Measurements from ENCODE around the gene TMOD1.

DNA sequence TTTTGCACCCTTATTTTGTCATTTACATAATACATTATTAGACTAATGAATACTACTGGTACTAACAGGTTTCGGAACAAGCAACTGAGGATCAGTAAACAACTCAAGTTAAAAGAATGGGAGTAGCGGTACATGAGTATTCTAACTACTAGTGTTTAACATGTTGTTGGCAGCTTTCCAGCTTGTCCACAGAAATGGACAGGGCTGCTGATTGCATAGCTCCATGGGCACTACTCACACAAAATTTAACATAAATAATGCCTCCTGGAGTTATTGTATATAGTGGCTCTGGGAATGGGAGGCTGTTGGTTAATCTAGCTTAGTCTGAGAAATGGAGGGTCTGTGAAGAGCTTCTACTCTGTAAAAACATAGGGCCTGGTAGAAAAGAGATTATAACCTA, 138.9 kb downstream of the TMOD1 start:
- no peak for TF ChIP-seq ZNF282 (IDR thresholded peaks at IDR 0.05; ENCODE audit: partially characterized antibody)
- no peak for TF ChIP-seq ZNF17 (CRISPR knock-in tag; IDR thresholded peaks at IDR 0.05)
- TF ChIP-seq ELF4 (CRISPR knock-in tag; IDR thresholded peaks at IDR 0.05; ENCODE audit: borderline replicate concordance) = no peak
- TF ChIP-seq ATF3 (CRISPR knock-in tag; IDR thresholded peaks at IDR 0.05) = no peak
- TF ChIP-seq, protein P1, sequence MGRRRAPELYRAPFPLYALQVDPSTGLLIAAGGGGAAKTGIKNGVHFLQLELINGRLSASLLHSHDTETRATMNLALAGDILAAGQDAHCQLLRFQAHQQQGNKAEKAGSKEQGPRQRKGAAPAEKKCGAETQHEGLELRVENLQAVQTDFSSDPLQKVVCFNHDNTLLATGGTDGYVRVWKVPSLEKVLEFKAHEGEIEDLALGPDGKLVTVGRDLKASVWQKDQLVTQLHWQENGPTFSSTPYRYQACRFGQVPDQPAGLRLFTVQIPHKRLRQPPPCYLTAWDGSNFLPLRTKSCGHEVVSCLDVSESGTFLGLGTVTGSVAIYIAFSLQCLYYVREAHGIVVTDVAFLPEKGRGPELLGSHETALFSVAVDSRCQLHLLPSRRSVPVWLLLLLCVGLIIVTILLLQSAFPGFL (CRISPR knock-in tag; IDR thresholded peaks at IDR 0.05) = no peak
- TF ChIP-seq EP300 (IDR thresholded peaks at IDR 0.05; ENCODE audit: low read depth in 2 of 2, low read length in 2 of 2) = no peak
- no peak for TF ChIP-seq EP300 (CRISPR knock-in tag; IDR thresholded peaks at IDR 0.05; ENCODE audit: borderline replicate concordance)
